Fibroblast of peridontal ligament (primary cell): Measurements from ENCODE around the gene VAV1.

Experiments
- DNase-seq: peaks from one replicate; pipeline ENCODE4 v3.0.0-alpha.2; 2010; ENCODE audit errors: extremely low read depth

VAV1 gene

DNA sequence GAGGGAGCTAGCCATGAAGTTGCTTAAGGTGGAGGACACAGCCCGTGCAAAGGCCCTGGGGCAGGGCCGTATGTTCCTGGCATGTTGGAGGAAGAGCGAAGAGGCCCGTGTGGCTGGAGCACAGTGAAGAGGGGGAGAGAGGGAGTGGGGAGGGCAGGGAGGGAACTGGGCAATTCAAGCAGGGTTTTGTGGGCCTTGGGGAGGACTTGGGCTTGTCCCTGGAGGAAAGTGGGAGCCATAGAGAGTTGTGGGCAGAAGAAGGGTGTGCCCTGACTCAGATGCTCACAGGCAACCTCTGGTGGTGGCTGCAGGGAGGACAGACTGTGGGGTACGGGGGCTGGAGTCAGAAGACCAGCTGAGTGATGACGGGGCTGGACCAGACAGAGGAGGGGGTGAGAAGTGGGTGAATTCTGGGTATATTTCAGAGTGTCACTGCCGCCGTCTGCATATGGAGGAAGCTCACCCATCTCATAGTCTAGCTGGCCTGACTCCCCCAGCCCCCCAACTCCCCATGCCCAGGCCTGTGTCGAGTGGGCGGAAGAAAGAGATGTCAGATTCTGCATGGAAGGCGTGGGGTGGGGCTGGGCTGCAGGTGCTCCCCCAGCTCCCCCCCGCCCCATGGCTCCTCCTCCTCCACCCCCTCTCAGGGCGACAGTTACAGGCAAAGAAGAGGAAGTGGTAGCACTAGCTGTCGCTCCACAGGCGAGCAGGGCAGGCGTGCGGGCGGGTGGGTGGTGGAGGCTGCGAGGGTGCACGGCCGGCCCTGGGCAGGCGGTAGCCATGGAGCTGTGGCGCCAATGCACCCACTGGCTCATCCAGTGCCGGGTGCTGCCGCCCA, at the start of gene VAV1:
Gene VAV1 (plus strand): TSS at position 681 of the 838 bp plus-strand sequence. CDS start 100 bp downstream, at position 781.
- DNase-seq, result no peak

GRCh38 chr19:6723108-6723618, 49.3 kb upstream of the VAV1 start:
- DNase-seq, result no peak

- no peak for DNase-seq
Measured at GRCh38 chr19:6723738-6724137, 48.8 kb upstream of the VAV1 start.

GRCh38 chr19:6724631-6725492, 47.6 kb upstream of the VAV1 start:
- DNase-seq, result no peak

- DNase-seq, result no peak
Measured at GRCh38 chr19:6725513-6726231, 46.8 kb upstream of the VAV1 start.

DNA sequence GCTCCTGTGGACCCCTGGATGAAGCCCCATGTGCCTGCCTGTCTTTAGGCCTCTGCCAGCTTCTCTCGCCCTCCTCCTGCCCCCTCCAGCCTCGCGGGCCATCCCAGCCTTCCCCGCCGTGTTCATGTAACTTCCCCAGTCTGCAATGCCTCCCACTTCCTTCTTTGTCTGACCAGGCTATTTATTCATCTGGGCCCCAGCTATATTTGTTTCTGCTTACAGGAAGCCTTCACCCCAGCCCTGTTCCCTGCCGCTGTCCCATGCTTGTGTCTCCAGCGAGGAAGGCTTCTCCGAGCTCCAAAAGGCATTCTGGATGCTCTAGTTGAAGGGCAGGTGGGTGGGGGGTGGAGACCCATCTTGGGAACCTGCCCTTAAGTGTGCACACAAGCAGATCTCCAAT, 44.2 kb upstream of the VAV1 start:
- DNase-seq, result no peak

DNA sequence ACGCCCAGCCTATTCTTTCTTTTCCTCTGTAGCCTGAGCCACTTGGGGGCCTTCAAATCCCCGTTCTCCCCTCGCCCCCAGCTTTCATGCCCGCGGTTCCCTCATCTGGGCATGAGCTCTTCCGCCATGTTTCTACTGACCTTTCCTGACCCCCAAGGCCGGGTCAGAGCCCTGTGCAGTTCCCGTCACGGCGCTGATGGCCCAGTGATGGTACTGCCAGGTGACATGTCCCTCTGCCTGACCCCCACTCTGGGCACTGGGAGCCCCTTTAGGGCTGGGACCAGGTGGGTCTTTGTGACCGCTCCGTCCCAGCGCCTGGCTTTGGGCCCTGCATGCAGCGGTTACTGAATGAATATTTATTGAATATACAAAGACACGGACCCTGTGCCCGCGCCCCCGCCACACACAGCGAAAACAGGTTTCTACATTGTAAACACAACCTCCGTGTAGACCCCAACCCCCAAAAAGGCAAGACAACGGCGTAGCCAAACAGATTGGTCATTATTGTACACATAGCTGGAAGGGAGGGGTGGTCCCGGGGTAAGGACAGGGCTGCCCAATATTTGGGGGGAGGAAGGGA, 42.8 kb upstream of the VAV1 start:
- no peak for DNase-seq

- DNase-seq, result no peak
Measured at GRCh38 chr19:6730153-6730804, 42.2 kb upstream of the VAV1 start.

DNA sequence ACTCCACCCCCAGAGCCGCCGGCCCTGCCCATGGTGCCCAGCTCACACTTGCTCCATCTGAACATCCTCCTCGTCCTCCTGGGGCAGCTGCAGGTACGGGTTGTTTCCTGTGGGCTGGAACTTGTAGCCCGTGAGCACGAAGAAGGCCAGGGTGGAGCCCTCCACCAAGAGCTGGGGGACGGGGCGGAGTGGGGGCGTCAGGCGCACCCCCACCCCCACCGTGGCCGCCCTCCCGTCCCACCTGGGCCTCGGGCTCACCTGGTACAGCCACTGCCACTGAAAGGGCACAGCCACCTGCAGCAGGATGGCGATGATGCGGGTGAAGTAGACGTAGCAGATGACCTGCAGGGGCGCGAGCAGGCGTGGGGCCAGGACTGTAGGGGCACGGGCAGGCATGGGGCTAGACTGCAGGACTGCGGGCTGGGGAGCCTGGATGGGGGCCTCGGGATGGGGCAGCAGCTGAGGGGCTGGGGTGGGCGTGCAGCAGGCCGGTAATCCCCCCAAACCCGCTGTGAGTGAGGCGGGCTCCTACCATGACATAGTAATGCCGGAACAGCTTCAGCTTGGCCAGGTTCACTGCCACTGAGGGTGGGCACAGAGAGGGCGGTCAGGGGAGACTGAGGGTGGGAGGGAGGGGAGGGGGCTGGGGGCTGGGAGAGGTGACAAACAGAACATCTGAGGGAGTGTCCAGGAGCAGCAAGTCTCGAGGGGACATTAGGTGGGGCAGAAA, 41.4 kb upstream of the VAV1 start:
- DNase-seq, result no peak

DNA sequence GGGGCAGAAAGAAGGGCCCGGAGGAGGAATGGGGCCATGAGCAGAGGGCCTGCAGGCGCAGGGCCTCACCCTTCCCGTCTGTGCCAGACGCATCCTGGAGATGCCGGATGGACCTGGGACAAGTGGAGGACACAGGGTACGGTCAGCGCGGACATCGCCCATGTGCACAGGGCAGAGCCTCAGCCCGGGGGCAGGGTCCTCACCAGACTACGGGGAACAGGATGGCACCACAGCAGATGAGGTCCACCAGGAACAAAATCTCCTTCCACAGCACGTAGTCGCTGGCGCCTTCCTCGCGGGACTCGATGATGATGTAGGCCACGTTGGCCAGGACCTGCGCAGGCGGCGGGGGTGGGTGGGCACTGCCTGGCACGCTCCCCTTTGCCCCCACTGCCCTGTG, 40.7 kb upstream of the VAV1 start:
- DNase-seq, result no peak

DNA sequence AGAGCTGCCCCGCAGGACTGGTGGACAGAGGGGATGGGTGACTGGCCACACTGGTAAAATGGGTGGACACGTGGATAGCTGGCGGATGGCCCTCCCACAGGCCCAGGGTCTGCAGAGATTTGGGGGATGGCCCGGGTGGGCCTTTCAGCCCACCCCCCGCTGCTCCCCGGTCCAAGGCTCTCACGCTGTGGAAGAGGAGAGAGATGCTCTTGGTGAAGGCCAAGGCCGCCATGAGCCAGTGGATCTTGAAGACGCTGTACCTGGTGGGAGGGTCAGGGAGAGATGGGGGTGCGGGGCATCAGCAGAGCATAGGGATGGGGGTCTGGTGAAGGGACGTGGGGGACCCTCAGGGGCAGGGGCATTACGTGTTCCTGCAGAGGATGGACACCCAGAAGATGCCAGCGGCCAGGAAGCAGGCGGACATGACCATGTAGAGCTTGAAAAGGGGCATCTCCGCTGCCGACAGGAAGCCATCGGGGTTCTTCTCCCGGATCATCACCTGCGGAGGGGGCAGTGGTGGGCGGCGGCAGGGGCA, 39.6 kb upstream of the VAV1 start:
- DNase-seq, result no peak

GRCh38 chr19:6733338-6734095, 39.0 kb upstream of the VAV1 start:
- DNase-seq, result no peak

- DNase-seq, result no peak
Measured at GRCh38 chr19:6734096-6734696, 38.3 kb upstream of the VAV1 start.

DNA sequence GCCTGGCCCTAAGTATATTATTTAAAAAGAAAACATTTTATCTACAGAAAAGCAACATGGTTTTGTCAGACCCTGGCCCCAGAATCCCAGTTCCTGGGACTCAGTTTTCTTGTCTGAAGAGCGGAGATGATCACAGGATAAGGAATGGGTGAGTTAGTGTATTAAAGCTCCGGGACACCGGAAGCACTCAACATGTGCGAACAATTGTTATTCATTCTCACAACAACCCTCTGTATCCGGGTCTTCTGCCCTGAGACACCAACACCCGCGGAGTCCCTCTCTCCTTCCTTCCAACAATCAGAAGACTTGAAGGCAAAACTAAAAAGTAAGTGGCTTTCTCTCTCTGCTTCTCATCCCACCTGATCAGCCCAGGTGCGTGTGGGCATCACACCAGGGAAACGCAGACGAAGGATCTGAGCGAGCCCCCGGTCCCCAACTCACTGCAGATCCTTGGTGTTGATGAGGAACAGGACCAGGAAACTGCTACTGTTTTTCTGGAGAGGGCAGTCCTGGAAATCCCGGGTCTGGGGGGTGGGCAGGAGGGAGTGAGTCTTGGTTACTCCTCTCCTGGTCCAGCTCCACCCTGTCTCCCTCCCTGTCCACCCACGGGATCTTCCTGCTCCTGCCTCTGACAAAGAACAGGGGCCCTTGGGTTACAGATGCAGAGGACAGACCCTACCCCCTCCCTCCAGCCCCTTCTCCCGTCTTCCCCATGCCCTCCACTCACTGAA, 37.2 kb upstream of the VAV1 start:
- no peak for DNase-seq

GRCh38 chr19:6736169-6736916, 36.2 kb upstream of the VAV1 start:
- peak; percentile 82 for DNase-seq

DNA sequence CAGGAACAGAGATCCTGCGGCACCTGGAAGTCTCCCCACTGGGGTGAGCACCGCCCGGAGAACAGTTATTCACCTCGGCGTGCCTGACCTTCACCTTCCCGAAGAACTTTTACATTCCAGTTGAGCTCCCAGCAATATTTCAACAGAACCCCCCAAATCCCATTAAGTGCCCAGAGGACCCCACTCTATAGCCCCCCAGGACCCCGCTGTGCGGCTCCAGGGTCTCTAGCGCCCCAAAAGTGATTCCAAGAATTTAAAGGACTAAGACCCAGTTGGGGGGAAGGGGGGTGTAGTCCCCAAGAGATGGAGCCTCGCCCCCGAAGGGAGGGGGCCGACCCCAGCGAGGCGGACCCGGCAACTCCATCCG, 35.6 kb upstream of the VAV1 start:
- no peak for DNase-seq

DNA sequence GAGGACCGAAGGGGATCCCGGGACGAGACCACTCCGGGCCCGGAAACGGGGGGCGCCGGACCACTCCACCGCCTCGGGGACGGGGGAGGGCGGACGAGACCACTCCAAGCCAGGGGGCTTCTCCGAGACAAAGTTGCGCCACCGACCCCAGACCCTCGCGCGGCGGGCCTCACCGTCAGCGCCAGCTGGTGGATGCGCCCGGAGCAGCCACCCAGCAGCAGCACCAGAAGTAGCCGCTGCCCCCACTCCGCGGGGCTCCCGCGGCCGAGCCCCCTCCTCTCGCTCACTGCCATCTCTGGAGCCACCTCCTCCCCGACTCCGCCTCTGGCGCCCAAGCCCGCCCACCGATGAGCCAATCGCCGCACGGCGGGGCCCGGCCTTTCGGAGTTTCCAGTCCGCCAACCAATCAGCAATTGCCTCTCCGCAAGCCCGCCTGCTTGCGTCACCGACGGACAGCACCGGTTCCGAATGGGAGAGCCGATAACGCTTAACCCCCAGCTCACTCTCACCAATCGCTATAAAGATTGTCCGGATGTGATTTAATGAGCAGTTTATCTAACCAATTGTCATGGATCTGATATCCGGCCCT, 35.1 kb upstream of the VAV1 start, which contains the start of gene GPR108:
Gene GPR108 (minus strand): TSS at position 297 of the 589 bp plus-strand sequence. CDS start 4 bp downstream, at position 293.
- DNase-seq, result peak; percentile 100
